CD14-positive monocyte (primary cell): ENCODE measurements around the gene FN1. TPM values are rescaled to one million over a fixed set of nuclear protein-coding genes. Genes with fewer than 3 reads are reported as not detected.
"Not testable (repeated sequence)": the region's sequence is repeated elsewhere in the genome, so short reads cannot be mapped to it uniquely, and the experiment has no call there.

ENCODE experiments used
- DNase-seq, 3 donors: peaks; one replicate each; pipeline ENCODE4 v3.0.0-alpha.2; 2011 to 2022
- H2AFZ ChIP-seq: 2 replicates; pipeline ENCODE4 v1.6.0; 2012; ENCODE audit warnings: mild to moderate bottlenecking, low read depth, low read length, inconsistent platforms; ENCODE audit not compliant: insufficient read depth, poor library complexity, severe bottlenecking
- H3K27ac ChIP-seq, 2 donors: 1 replicate in 1 of 2; 2 replicates in 1 of 2; pipeline ENCODE4 v1.5.1; 2012 to 2013; ENCODE audit warnings: low read length in 2 of 2, control low read depth in 1 of 2, inconsistent platforms in 1 of 2, low read depth in 1 of 2, mild to moderate bottlenecking in 1 of 2
- H3K27me3 ChIP-seq, 2 donors: one replicate each; pipeline versions ENCODE4 v1.6.0 to v1.6.1; 2011 to 2013; ENCODE audit warnings: low read length in 2 of 2; ENCODE audit not compliant: control insufficient read depth in 2 of 2, insufficient read depth in 2 of 2
- H3K36me3 ChIP-seq, 2 donors: replicated peaks in 1 of 2; 1 replicate in 1 of 2; 2 replicates in 1 of 2; pipeline versions ENCODE4 v1.5.1 to v1.6.1; 2012 to 2013; ENCODE audit warnings: low read length in 2 of 2, control low read depth in 1 of 2, inconsistent platforms in 1 of 2, mild to moderate bottlenecking in 1 of 2; ENCODE audit not compliant: insufficient read depth in 2 of 2, control insufficient read depth in 1 of 2
- H3K4me1 ChIP-seq, 2 donors: 1 replicate in 1 of 2; 2 replicates in 1 of 2; pipeline versions ENCODE4 v1.5.1 to v1.6.1; 2012 to 2013; ENCODE audit warnings: low read length in 2 of 2, control low read depth in 1 of 2, inconsistent platforms in 1 of 2, mild to moderate bottlenecking in 1 of 2, moderate library complexity in 1 of 2; ENCODE audit not compliant: insufficient read depth in 2 of 2, control insufficient read depth in 1 of 2
- H3K4me2 ChIP-seq: replicated peaks from 2 replicates; pipeline ENCODE3; 2012; ENCODE audit warnings: low read length, moderate library complexity, mild to moderate bottlenecking; ENCODE audit not compliant: poor library complexity, severe bottlenecking; ENCODE audit errors: extremely low read depth
- H3K4me3 ChIP-seq, 3 experiments: fragments of 200-600 bp in 1 of 3; sonication (generic) in 1 of 3; replicated peaks in 1 of 3; 1 replicate in 2 of 3; 2 replicates in 1 of 3; pipeline ENCODE4 v1.5.1; 2011 to 2013; ENCODE audit warnings: low read length in 3 of 3, mild to moderate bottlenecking in 3 of 3, control low read depth in 2 of 3, low read depth in 2 of 3, inconsistent platforms in 1 of 3, moderate library complexity in 1 of 3
- H3K79me2 ChIP-seq: 2 replicates; pipeline ENCODE4 v1.6.0; 2012; ENCODE audit warnings: mild to moderate bottlenecking, control low read depth, inconsistent platforms, low read length, moderate library complexity; ENCODE audit not compliant: insufficient read depth
- H3K9ac ChIP-seq: 2 replicates; pipeline ENCODE4 v1.6.0; 2017; ENCODE audit warnings: low read length, mild to moderate bottlenecking; ENCODE audit not compliant: insufficient read depth, poor library complexity, severe bottlenecking
- H3K9me3 ChIP-seq, 2 donors: replicated peaks in 1 of 2; 1 replicate in 1 of 2; 2 replicates in 1 of 2; pipeline versions ENCODE4 v1.5.1 to v1.6.1; 2012 to 2013; ENCODE audit warnings: low read length in 2 of 2, control low read depth in 1 of 2; ENCODE audit not compliant: control insufficient read depth in 1 of 2, insufficient read depth in 1 of 2
- H4K20me1 ChIP-seq: 2 replicates; pipeline ENCODE4 v1.6.0; 2012; ENCODE audit warnings: mild to moderate bottlenecking, low read length, control low read depth, moderate library complexity; ENCODE audit not compliant: insufficient read depth
- H3K27ac Mint-ChIP-seq, 7 donors: one replicate each; pipeline ENCODE4 v1.8.0; 2020; ENCODE audit warnings: mild to moderate bottlenecking in 7 of 7, mixed read lengths in 7 of 7, moderate library complexity in 6 of 7, inconsistent platforms in 2 of 7
- H3K27me3 Mint-ChIP-seq, 3 donors: one replicate each; pipeline ENCODE4 v1.8.0; 2021 to 2022; ENCODE audit warnings: low read depth in 3 of 3, mild to moderate bottlenecking in 3 of 3, mixed read lengths in 3 of 3, moderate library complexity in 3 of 3, inconsistent platforms in 1 of 3
- H3K36me3 Mint-ChIP-seq, 2 donors: one replicate each; pipeline ENCODE4 v1.8.0; 2020; ENCODE audit warnings: mixed read lengths in 2 of 2, inconsistent platforms in 1 of 2, mild to moderate bottlenecking in 1 of 2
- H3K4me1 Mint-ChIP-seq: one replicate; pipeline ENCODE4 v1.8.0; 2020; ENCODE audit warnings: mild to moderate bottlenecking, mixed read lengths
- H3K4me3 Mint-ChIP-seq, 2 donors: one replicate each; pipeline ENCODE4 v1.8.0; 2020; ENCODE audit warnings: mild to moderate bottlenecking in 2 of 2, mixed read lengths in 2 of 2, moderate library complexity in 1 of 2
- H3K9me3 Mint-ChIP-seq, 7 donors: one replicate each; pipeline ENCODE4 v1.8.0; 2020 to 2022; ENCODE audit warnings: mixed read lengths in 7 of 7, mild to moderate bottlenecking in 6 of 7, moderate library complexity in 6 of 7, inconsistent platforms in 2 of 7
- CTCF ChIP-seq: fragments of 200-600 bp; IDR thresholded peaks from one replicate; pipeline ENCODE4 v1.8.0; 2022; ENCODE audit warnings: antibody characterized with exemption, mild to moderate bottlenecking
- WGBS: methylation state at CpG from one replicate; pipeline ENCODE4 v1.1.5; 2013; ENCODE audit warnings: missing lambda C conversion rate; ENCODE audit not compliant: insufficient coverage; 5-methylcytosine and 5-hydroxymethylcytosine counted together
- intact Hi-C, 2 donors: fragments of 100-400 bp; cut with micrococcal nuclease; formaldehyde crosslinking; loops; one replicate each; pipeline versions ENCODE4 v1.15.0 to v1.15.1; 2023
- polyA plus RNA-seq, 3 donors: library from polyadenylated mRNA; depleted of rRNA in 1 of 3; unstranded in 2 of 3; stranded (reverse) in 1 of 3; fragments of 300-500 nt in 2 of 3; fragments of >200 nt in 1 of 3; fragmentation: Illumina TruSeq in 2 of 3; gene quantifications; 1 replicate in 2 of 3; 2 replicates in 1 of 3; pipeline ENCODE4 v1.2.3, GENCODE V29; 2012 to 2021

FN1 gene
- polyA plus RNA-seq, 3 donors: 0.21 to 0.72 (median 0.23) TPM

GRCh38 chr2:215360596-215360995 is 75.3 kb downstream of the FN1 start:
- Histone ChIP-seq H3K9me3 (no peaks in the 10 kb centered on the region), H2AFZ (no peak overlapping the region), H4K20me1 (no peaks in the 10 kb centered on the region), H3K36me3 (no peaks in the 10 kb centered on the region), H3K79me2 (no peaks in the 10 kb centered on the region), H3K4me3 (no peak overlapping the region), H3K4me1 (no peaks in the 10 kb centered on the region), H3K4me2 (no peak overlapping the region), H3K27me3 (no peaks in the 10 kb centered on the region), H3K27ac (no peak overlapping the region), H3K9ac (no peak overlapping the region)
- Mint-ChIP-seq H3K9me3 (no peaks in the 10 kb centered on the region), H3K4me1 (no peaks in the 10 kb centered on the region), H3K27me3 (no peaks in the 10 kb centered on the region), H3K4me3 (no peak overlapping the region), H3K27ac (no peak overlapping the region), H3K36me3 (peaks cover 0 to 16% of the 10 kb centered on the region in 2 donors)
- no CpG with 5 or more reads among the region's 2 CpGs for WGBS
- no peak for DNase-seq
- TF ChIP-seq CTCF: no peak
- intact Hi-C loops: no loop called here

- H3K27ac Mint-ChIP-seq, H3K36me3 ChIP-seq, H3K79me2 ChIP-seq, H2AFZ ChIP-seq, H3K4me1 ChIP-seq, H3K9ac ChIP-seq, H4K20me1 ChIP-seq, H3K9me3 Mint-ChIP-seq, H3K4me3 Mint-ChIP-seq, H3K27me3 ChIP-seq, H3K4me3 ChIP-seq, H3K4me1 Mint-ChIP-seq, DNase-seq, H3K4me2 ChIP-seq, intact Hi-C loops, H3K27ac ChIP-seq, H3K9me3 ChIP-seq, H3K27me3 Mint-ChIP-seq: not testable (repeated sequence)
- WGBS: 100% methylated on average over 2 of the region's 3 CpGs
- peaks cover 0 to 19% of the 10 kb centered on the region in 2 donors for H3K36me3 Mint-ChIP-seq
These were observed 75.8 kb downstream of the FN1 start for GRCh38 chr2:215360059-215360458.
